A549 (cell line): ENCODE results near the gene PACS1.

Experiments
- CBX2 ChIP-seq: fragments of 200-600 bp; sonication (generic); IDR thresholded peaks from 2 replicates; pipeline ENCODE4 v1.6.1; 2016; ENCODE audit warnings: low read depth, mild to moderate bottlenecking, borderline replicate concordance
- CTCF ChIP-seq: fragments of >200 bp; sonication (Bioruptor Twin); formaldehyde crosslinking; IDR thresholded peaks from 3 replicates; pipeline ENCODE4 v1.5.1; 2016
- EP300 ChIP-seq, 2 experiments: fragments of >200 bp; sonication (Bioruptor Twin); formaldehyde crosslinking; IDR thresholded peaks; 2 replicates in 1 of 2; 3 replicates in 1 of 2; pipeline ENCODE4 v1.6.1; 2016 to 2017
- NFE2L2 ChIP-seq: fragments of 150-350 bp; conservative IDR thresholded peaks from 2 replicates; pipeline ENCODE4 v1.6.1; 2014; ENCODE audit warnings: low read length
- POLR2AphosphoS2 ChIP-seq: conservative IDR thresholded peaks from 2 replicates; pipeline ENCODE4 v1.6.1; 2012; ENCODE audit warnings: low read length, improper control_type of control experiment, inconsistent platforms
- RAD21 ChIP-seq, 2 experiments: fragments of >200 bp in 1 of 2; sonication (Bioruptor Twin) in 1 of 2; formaldehyde crosslinking in 1 of 2; IDR thresholded peaks in 1 of 2; conservative IDR thresholded peaks in 1 of 2; 2 replicates in 1 of 2; 3 replicates in 1 of 2; pipeline ENCODE4 v1.6.1; 2012 to 2018; ENCODE audit warnings: inconsistent platforms in 1 of 2
- RCOR1 ChIP-seq: fragments of 150-350 bp; IDR thresholded peaks from 2 replicates; pipeline ENCODE4 v1.6.1; 2014; ENCODE audit warnings: antibody characterized with exemption, low read length, low read depth
- RFX5 ChIP-seq: fragments of 450-650 bp; IDR thresholded peaks from 2 replicates; pipeline ENCODE4 v1.7.1; 2014; ENCODE audit warnings: antibody characterized with exemption, mild to moderate bottlenecking, moderate library complexity
- TF ChIP-seq, protein P1 (sequence below): fragments of >200 bp; sonication (Bioruptor Twin); formaldehyde crosslinking; IDR thresholded peaks from 2 replicates; pipeline ENCODE4 v1.6.1; 2016
- TF ChIP-seq, protein P2 (sequence below): fragments of 450-650 bp; IDR thresholded peaks from 2 replicates; pipeline ENCODE4 v1.6.1; 2014; ENCODE audit warnings: antibody characterized with exemption

DNA sequence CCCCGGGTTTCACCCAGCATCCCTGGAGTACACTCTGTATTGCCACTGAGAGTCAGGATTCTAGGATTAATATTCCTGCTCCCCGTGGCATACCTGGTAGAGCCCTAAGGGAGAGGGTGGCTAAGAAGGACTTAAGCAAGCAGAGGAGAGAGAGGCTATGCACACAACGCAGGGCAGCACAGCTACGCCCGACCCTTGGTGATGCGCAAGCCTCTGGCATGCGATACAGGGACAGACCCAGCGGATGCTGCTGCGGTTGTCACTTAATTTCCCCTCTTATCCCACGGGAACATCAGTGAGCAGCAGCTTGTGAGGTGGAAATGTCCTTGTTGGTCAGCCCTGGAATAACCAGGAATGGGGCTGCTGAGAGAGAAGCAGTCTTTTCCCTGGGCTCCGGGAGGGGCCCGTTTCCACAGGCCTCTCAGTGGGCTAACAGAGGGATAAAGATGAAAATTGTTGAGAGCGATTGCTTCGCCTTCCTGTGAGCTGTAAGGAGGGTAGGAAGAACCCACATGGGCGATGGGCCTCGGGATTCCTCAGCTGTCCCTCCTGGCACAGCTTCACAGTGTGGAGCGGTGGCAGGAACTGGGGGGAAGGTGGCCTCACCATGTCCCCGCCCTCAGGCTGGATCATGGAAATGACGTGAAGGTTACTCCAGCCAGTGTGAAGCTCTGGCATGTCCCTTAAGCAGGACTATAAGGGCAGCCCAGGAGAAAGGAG lies 149.9 kb downstream of the PACS1 start:
- TF ChIP-seq CTCF (no peak), CBX2 (no peak), RFX5 (no peak), POLR2AphosphoS2 (no peak), RCOR1 (no peak), EP300 (IDR thresholded peaks at IDR 0.05) (no peak), NFE2L2 (no peak), RAD21 (conservative IDR thresholded peaks at IDR 0.05 in 1 of 2, IDR thresholded peaks at IDR 0.05 in 1 of 2) (no peak)
- TF ChIP-seq, protein P1, sequence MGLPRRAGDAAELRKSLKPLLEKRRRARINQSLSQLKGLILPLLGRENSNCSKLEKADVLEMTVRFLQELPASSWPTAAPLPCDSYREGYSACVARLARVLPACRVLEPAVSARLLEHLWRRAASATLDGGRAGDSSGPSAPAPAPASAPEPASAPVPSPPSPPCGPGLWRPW = no peak
- TF ChIP-seq, protein P2, sequence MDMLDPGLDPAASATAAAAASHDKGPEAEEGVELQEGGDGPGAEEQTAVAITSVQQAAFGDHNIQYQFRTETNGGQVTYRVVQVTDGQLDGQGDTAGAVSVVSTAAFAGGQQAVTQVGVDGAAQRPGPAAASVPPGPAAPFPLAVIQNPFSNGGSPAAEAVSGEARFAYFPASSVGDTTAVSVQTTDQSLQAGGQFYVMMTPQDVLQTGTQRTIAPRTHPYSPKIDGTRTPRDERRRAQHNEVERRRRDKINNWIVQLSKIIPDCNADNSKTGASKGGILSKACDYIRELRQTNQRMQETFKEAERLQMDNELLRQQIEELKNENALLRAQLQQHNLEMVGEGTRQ = no peak
